HG02840 (cell line): Measurements from ENCODE around the gene GNAI3.

Experiments
- ATAC-seq: cut with Tn5 transposase; IDR thresholded peaks from one replicate; pipeline ENCODE4 v1.9.1; 2021; ENCODE audit warnings: mild to moderate bottlenecking, moderate library complexity, moderate number of reproducible peaks; ENCODE audit not compliant: unreplicated experiment, low FRiP score

GNAI3 gene

DNA sequence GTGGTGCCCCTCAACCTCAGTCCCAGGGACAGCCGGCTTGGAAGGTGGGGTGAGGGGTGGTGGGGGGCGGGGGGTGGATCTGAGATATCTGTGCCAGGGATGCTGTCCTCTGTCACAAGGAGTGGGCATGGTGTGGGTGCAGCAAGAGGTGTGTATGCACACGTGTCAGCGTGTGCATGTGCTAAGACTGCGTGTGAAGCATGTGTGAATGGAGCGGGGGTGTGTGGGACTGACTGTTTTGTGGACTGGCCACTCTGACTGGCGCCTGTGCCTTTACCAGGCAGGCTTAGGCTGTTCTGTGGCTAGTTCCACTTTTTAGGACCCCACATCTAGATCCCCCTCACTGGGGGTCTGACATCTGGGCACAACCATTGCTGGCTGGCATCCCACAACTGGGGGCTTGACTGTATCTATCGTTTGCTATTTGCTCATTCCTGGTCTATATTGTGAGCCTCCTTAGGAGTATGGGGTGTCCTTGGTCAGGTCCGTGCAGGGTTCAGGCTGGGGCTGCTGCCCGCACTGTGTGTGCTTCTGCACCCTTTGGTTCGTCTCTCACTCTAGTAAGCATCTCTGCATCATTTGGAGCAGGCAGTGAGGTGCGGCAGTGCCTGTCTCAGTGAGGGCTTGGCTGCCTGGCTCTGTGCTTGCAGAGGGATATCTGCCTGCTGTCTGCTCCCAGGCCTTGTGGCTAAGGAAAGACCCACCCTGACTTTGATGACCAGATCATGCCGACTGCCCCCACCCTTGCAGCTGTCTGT lies 73.1 kb downstream of the GNAI3 start:
- no peak for ATAC-seq

DNA sequence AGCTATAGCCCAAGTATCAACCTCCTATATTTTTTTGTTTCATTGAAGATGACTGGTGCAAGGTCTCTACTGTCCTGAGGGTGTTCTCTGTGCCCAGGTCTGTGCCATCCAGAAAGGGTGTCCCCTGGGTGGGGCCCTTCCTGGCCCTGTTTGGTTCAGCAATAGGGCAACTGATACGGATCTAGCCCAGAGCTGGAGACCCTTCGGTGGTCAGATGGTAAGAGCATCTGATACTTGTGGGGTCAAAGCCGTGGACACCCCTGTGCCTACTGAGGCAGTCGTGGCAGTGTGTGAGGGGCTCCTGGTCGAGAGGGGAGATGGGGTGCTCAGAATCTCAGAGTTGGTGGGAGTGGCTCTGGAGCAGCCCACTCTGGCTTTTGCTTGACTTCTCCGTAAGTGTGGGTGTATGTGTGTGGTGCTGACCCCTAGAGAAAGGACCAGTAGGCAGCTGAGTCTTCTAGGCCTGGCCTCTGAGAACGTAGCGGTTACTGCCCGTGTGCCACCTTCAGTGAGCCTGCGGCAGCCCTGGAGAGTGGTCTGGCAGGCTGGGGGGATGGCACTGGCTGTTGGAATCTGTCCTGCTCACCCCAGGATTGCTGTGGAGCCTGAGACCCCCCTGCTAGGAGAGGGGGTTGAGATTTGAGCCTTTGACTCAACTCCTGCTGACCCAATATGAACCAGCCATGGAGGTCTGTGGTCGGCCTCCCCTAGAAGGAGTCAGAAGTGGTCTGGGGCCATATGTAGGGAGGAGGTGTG lies 73.9 kb downstream of the GNAI3 start:
- ATAC-seq = no peak

DNA sequence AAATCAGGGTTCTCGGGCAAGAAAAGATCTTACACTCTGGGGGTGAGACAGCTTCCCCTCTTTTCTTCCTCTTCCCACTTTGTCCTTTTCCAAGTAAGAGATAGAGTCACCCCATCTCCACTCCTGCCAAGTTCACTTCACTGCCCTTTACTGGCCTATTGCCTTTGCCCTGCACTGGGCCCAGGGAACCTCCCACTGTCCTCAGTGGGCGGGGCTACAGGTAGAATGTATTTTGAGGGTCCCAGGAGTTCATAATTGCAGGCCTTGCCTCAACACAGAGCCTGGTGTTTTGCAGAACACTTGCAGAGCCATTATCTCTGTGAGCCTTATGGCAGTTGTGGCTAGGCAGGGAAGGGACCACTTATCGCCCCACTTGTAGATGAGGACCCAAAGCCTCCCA lies 74.5 kb downstream of the GNAI3 start:
- no peak for ATAC-seq

DNA sequence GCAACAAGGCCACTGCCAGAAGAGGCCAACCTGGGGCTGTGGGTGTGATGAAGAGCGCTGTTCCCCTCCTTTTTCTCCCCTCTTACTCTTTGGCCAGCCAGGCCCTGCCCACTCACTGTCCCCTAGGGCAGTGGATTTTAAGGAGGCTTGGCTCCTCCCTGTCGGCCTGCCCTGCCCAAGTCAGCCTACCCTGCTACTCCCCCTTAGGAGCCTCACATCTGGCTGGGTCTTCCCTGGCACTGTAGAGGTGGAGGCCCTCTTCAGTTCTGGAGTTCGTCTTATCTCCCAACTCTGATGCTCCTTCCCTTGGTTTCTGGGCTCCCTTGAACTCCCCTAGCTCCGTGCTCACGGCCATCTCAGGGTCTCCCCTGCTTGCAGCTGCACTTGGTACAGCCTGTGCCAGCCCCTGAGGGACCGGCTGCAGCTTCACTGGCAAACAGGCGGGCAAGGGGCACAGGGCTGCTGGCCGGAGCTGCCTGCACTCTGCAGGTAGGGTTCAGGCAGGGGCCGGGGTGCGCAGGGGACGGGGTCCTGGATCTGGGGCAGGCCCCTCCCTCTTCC lies 75.3 kb downstream of the GNAI3 start:
- no peak for ATAC-seq

DNA sequence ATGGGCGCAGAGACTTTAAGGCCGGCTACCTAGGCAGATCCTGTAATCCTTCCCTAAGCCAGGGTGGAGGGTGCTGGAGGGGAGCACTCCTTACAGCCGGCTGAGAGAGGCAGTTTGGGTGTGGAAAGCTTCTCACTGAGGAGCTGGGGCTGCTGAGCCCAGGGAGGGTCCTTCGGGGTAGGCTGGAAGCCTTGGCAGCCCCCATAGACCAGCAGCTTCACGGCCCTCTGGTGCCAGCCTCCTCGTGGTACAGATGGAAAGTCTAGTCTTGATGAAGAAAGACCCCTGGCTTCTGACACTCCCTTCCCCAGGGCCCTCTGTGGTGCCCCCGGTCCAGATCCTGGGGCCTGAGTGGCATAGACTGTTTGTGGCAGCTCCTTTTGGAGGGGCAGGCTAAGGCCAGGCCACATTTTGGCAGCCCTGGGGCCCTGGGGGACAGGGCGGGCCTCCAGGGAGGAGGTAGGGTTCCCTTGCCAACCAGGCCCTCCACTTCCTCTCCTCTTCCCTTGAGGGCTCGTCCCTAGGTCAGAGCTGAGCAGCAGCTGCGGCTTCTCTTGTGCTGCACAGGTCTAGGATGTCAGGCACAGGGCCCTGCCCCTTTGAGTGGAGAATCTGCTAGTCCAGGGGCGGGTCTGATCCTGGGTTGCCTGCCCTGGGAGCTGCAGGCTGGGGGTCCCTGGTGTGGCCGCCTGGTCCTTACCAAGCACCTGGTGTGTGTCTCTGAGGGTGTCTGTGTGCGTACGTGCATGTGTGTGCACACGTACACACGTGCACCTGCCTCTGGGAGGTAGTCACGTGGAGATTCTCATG lies 76.0 kb downstream of the GNAI3 start:
- no peak for ATAC-seq

DNA sequence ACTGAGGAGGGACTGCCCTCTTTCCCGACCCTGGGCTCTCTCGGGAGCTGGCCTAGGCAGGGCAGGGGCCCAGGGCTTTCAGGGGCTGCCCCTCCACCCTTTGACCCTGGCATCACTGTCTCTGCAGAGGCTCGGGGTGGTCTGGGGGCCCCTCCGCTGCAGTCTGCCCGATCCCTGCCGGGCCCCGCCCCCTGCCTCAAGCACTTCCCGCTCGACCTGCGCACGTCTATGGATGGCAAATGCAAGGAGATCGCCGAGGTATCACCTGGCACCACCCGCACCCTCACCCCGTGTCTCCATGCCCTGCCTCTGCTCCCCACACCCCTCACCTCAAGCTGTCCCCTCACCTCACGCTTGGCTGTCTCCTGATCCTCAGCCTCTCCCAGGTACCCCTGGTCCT lies 76.8 kb downstream of the GNAI3 start:
- ATAC-seq = no peak

GRCh38 chr1:109625601-109626560 lies 77.5 kb downstream of the GNAI3 start:
- no peak for ATAC-seq

- no peak for ATAC-seq
Measured at GRCh38 chr1:109626682-109627408, 78.4 kb downstream of the GNAI3 start.

DNA sequence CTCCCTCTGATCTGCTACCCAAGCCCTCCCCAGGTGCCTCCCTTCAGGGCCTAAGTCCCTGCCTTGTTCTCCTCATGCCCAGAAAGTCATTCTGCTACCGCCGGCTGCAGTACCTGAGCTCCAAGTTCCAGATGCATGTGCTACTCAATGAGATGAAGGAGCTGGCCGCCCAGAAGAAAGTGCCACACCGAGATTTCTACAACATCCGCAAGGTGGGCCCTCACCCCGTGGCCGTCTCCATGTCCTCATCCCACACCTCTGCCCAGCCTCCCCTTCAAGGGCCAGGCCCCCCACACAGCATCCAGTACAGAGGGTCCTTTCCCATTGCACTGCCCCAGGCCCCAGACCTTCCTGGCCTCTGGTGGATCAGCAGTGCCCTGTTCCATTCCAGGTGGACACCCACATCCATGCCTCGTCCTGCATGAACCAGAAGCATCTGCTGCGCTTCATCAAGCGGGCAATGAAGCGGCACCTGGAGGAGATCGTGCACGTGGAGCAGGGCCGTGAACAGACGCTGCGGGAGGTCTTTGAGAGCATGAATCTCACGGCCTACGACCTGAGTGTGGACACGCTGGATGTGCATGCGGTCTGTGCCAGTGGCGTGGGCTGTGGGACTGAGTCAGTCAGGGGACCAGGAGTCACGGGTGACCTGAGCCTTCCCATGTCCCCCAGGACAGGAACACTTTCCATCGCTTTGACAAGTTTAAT lies 79.4 kb downstream of the GNAI3 start:
- no peak for ATAC-seq

DNA sequence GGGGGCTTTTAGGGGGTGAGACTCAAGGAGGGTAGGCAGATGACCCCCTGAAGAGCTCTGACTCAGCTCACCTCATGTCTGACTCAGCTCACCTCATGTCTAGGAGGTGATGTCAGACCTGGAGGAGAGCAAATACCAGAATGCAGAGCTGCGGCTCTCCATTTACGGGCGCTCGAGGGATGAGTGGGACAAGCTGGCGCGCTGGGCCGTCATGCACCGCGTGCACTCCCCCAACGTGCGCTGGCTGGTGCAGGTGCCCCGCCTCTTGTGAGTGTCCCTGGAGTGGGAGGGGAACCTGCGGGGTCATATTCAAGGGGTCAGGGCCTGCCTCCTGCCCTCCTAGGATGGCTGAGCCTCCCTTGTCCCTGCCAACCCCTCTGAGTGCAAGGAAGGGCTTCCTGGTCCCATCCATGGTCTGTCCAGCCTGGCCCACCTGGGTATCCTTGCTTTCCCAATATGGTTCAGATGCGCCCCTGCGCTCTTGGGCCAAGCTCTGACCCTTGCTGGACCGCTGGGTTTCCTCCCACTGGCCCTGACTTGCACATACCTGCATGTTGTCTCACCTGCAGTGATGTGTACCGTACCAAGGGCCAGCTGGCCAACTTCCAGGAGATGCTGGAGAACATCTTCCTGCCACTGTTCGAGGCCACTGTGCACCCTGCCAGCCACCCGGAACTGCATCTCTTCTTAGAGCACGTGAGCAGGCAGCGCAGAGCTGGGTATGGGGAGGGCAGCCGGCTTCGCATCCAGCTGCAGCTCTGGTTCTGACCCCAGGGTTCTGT lies 80.3 kb downstream of the GNAI3 start:
- no peak for ATAC-seq

DNA sequence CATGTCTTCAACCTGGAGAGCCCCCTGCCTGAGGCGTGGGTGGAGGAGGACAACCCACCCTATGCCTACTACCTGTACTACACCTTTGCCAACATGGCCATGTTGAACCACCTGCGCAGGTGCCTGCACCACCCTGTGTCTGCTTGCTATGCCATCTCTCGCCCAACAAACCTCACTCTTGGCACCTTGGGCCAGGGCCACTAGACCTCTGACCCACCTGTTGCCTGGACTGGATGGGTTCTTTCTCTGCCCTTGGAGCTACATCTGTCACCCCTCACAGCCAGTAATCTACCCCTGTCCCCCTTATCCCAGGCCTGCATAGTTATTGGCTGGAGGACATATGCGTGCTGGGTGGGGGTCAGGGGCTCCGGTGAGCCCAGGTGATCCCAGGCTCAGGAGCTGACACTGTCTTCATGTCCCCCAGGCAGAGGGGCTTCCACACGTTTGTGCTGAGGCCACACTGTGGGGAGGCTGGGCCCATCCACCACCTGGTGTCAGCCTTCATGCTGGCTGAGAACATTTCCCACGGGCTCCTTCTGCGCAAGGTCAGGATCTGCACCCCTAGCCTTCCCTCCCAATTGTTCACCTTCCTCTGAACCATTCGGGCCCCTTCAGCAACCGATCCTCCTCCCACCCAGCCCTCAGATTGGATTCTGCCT lies 81.1 kb downstream of the GNAI3 start:
- ATAC-seq = no peak

GRCh38 chr1:109630081-109630897 lies 81.9 kb downstream of the GNAI3 start:
- no peak for ATAC-seq

DNA sequence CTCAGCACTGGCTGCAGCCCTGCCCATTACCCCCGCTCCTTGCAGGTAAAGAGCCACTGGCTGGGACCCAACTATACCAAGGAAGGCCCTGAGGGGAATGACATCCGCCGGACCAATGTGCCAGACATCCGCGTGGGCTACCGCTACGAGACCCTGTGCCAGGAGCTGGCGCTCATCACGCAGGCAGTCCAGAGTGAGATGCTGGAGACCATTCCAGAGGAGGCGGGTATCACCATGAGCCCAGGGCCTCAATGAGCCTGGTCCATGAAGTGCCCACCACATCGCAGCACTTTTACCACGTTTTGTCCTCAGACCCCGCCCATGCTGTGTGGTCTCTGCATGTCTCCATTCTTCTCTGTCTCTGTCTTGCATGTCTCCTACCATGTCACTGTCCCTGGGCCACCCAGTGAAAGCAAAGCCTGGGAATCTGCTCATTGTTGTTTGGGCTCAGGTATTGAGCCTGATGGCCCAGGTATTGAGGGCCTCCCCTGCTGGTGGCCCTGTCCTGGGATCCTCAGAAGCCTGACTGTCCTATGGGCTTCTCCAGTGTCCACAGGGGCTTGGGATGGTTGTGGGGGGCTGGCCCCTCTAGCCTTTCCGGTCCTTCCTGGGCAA lies 82.6 kb downstream of the GNAI3 start:
- no peak for ATAC-seq

DNA sequence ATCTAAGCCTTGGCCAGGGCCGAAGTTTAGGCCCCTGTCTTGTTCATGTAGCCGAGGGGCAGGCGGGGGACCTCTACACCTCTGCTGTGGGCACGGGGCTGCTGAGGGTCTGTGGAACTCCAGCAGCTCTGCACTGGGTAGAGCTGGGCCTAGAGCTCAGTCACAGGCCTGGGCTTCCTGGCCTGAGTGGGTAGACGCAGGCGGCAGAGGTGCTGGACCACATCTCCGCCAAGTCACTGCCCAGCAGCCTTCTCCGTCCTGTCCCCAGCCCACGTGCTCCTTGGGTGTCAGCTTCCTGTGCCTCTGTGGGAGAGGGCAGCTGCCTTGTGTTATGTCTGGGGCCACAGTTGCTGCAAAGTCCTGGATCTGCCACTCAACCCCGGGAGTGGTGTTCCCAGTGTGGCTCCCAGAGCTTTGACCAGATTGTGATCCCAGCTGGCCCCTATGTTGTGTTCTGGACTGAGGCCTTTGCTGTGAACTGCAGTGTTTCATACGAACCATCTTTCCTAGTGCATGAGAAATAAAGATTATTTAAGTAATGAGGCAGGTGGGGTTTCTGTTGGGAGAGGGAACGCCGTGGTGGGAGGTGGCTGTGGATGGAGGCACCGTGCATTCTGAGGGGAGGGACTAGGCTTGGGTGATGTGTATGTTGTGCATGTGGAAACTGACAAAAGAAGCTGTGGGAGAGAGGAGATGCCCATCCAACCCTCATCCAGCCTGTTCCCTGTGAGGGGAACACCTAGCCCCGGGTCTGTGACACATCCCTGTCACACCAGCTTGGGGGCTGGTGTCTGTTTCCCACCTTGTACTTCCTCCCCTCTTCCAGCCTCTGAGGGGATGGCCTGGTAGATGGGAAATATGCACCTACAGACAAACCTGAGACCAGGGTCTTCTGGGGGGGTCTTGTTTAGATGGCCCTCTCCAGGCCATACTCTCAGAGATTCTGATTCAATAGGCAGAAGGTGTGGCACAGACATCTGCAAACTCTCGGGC lies 83.4 kb downstream of the GNAI3 start:
- ATAC-seq = no peak
